ENCODE measurements around the gene THRAP3.

THRAP3 gene

DNA sequence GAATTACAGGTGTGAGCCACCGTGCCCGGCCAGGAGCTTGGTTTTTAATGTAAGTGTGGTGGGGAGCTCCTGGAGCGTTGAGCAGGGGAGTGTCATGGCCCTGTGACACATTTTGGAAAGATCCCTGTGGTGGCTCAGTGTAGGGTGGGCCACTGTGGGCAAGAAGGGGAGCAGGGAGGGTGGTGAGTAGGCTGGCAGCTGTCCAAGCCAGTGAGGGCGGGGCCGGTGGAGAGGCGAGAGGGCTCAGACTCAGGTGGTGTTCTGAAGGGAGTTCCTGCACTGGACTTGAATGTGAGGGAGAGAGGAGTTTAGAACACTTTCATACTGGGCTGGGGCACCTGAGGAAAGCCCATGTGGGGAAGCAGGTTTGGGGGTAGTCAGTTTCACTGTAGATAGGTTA, 102.3 kb downstream of the THRAP3 start:
- no peak overlapping the region for H3K27ac ChIP-seq
- ChIA-PET POLR2A (ENCODE audit: low non-redundant PET) (interaction anchor here (0.6 to 0.7 kb wide), 3 partner anchors 103 to 144 kb away, joined by 3 to 7 read pairs (median 3); no protein-coding TSS in a partner anchor), CTCF (interaction anchor here (0.6 to 0.7 kb wide), 2 partner anchors 23 to 43 kb away, joined by 3 read pairs; no protein-coding TSS in a partner anchor)
- TF ChIP-seq, protein P1, sequence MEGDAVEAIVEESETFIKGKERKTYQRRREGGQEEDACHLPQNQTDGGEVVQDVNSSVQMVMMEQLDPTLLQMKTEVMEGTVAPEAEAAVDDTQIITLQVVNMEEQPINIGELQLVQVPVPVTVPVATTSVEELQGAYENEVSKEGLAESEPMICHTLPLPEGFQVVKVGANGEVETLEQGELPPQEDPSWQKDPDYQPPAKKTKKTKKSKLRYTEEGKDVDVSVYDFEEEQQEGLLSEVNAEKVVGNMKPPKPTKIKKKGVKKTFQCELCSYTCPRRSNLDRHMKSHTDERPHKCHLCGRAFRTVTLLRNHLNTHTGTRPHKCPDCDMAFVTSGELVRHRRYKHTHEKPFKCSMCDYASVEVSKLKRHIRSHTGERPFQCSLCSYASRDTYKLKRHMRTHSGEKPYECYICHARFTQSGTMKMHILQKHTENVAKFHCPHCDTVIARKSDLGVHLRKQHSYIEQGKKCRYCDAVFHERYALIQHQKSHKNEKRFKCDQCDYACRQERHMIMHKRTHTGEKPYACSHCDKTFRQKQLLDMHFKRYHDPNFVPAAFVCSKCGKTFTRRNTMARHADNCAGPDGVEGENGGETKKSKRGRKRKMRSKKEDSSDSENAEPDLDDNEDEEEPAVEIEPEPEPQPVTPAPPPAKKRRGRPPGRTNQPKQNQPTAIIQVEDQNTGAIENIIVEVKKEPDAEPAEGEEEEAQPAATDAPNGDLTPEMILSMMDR (conservative IDR thresholded peaks at IDR 0.05; ENCODE audit: low read depth), result no peak
- DNase-seq (ENCODE audit: low spot score), result no peak

DNA sequence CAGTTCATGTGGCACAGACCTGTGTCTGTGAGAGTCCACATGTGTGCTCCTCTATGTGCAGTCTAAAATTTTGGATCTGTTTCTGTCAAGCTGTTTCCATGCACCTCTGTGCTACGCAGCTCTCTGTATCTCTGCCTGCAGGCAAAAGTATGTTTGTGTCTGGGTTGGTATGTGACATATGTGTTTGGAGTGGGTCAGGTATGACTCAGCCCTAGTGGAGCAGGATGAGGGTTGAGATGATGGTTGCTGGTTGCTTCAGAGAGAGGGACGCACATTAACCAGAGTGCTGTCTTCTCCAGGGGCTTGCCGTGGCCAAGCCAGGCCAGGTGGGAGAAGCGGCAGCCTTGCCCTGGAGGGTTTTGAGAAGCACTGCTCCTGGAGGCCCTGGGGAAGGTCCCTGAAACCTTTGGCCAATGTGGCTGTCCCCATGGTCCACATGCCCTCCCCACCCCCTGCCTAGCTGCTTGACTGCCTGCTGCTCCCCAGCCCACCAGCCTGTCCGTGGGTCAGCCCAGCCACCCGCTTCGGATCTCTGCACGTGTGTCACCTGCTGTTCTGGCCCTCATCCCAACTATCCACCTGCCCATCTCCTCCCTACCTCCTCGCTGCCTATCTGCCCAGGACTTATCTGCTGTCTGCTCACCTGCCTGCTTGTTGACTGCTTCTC, 103.3 kb downstream of the THRAP3 start:
- H3K27ac ChIP-seq, result no peak overlapping the region
- DNase-seq (ENCODE audit: low spot score), result peak; percentile 30
- ChIA-PET POLR2A (ENCODE audit: low non-redundant PET) (interaction anchor here (0.7 kb wide), 1 partner anchor 21 kb away, joined by 4 read pairs; the partner anchor contains the start of gene SH3D21), CTCF (interaction anchor here (1.0 kb wide), 1 partner anchor 15 kb away, joined by 3 read pairs; no protein-coding TSS in a partner anchor)
- TF ChIP-seq, protein P1 (conservative IDR thresholded peaks at IDR 0.05; ENCODE audit: low read depth), result no peak

DNA sequence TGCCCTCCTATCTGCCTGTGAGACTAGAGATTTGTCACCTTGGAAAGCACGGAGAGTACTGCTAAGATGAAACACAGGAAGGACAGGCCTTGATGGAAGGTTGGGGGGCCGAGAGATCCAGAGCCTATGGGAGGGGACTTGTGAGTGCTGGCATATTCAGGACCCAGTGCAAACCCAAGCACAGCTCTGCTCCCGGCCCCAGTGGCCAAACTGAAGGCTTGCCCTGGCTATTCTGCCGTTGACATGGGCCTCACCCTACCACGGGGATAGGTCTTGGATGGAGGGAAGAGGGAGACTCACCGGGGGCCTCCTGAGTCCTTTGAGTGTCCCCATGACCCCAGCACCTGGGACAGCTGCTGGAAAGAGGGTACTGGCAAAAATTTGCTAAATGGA, 103.8 kb downstream of the THRAP3 start:
- TF ChIP-seq, protein P1 (conservative IDR thresholded peaks at IDR 0.05; ENCODE audit: low read depth), result no peak
- ChIA-PET CTCF (no interaction called here), POLR2A (ENCODE audit: low non-redundant PET) (no interaction called here)
- no peak overlapping the region for H3K27ac ChIP-seq
- no peak for DNase-seq (ENCODE audit: low spot score)

DNA sequence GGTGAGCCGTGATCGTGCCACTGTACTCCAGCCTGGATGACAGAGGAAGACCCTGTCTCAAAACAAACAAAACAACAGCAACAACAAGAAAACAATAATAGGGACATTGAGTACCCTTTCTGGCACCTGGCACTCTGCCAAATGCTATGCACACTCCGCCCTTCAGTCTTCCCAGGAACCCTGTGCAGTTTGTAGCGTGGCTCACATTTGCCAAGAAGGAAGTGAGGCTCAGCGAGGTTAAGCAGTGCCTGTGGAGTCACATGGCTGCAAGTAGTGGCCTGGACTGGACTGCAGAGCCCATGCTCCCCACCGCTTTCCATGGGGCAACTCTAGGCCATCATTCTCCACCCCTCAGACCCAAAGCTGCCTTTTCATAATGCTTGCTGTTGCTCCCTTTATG, 104.5 kb downstream of the THRAP3 start:
- POLR2A ChIA-PET (ENCODE audit: low non-redundant PET), result no interaction called here
- DNase-seq (ENCODE audit: low spot score), result no peak
- H3K27ac ChIP-seq, result no peak overlapping the region
- TF ChIP-seq, protein P1 (conservative IDR thresholded peaks at IDR 0.05; ENCODE audit: low read depth), result no peak
- CTCF ChIA-PET, result no interaction called here

DNA sequence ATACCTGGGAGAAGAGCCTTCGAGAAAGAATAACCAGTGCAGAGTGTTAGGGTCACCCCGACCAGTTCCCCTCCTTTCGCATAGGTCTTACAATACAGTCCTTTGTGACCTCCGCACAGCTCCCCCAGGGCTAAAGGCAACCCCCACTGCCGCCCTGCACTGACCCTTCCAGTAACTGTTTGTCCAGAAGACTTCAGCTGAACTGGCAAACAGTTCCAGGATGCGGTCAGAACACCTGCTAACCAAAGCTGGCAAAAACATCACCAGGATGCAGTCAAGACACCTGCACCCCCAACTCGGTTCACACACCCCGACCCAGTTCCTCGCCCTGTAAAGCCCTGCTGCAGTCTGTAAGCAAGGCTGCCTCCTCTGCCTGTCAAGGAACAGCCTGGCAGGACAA, 105.6 kb downstream of the THRAP3 start:
- ChIA-PET POLR2A (ENCODE audit: low non-redundant PET) (no interaction called here), CTCF (interaction anchor here (0.6 kb wide), 2 partner anchors 9 to 12 kb away, joined by 3 read pairs; no protein-coding TSS in a partner anchor)
- H3K27ac ChIP-seq, result no peak overlapping the region
- DNase-seq (ENCODE audit: low spot score), result no peak
- TF ChIP-seq, protein P1 (conservative IDR thresholded peaks at IDR 0.05; ENCODE audit: low read depth), result no peak

DNA sequence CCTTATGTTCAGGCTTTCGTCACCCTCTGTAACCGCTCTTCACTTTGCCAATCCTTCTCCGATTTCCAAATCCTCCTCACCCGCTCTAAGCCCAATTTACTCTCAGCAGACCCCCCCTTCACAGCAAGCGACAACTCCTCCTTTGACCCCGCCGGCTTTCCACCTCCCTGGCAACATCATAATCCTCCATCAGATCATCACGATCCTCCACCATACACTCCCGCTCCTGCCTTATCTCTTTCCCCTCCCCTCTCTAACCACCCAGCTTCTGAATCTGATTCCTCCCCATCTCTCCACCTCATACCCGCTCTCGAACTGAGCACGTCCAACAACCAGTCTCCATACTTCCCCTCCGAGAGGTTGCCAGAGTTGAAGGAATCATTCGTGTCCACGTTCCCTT, 106.7 kb downstream of the THRAP3 start:
- ChIA-PET POLR2A (ENCODE audit: low non-redundant PET) (no interaction called here), CTCF (interaction anchor here (1.4 kb wide), 1 partner anchor 12 kb away, joined by 3 read pairs; no protein-coding TSS in a partner anchor)
- DNase-seq (ENCODE audit: low spot score), result no peak
- H3K27ac ChIP-seq, result no peak overlapping the region
- TF ChIP-seq, protein P1 (conservative IDR thresholded peaks at IDR 0.05; ENCODE audit: low read depth), result no peak

Data from RWPE1 (cell line).